ENCODE results near the gene CDKN1C.
A peak's percentile ranks its signal among the peaks of the same experiment; 100 is the strongest.

The CDKN1C gene

DNA sequence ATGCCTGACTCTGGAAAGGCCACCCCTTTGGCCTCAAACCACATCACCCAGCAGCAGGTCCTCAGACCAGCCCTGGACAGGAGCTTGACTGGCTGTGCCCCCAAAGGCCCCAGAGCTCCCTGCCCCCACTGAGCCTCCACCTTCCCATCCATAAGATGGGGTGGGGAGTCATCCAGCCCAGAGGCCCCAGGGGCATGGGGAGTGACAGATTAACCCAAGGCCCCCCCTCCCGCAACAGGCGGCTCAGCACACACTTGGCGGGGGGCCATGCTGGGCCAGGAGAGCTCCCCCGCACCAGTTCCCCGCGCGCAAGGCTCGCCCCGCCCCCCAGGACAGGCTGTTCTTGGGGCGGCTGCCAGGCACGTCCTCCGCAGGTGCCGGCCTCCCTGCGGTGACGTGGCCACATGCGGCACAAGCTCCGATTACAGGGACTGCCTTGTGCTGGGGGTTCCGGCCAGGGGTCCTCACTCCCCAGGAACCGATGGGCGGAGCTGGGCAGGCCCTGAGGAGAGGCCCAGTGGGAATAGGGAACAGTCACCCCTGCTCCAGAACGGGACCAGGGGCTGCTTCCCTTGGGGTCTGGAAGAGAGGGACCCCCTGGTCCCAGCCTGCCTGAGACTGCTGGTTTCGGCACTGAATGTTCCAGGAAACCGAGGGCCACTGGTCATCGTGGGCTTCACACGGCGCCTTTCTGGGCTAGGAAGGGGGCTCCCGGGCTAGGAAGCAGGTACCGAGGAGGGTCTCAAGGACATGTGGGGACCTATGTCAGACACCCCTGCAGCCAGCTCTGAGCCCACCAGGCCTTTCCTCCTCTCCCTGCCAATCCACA, 5.1 kb upstream of the CDKN1C start:
- no peak for DNase-seq (ENCODE audit: low read depth in 2 of 2)

DNA sequence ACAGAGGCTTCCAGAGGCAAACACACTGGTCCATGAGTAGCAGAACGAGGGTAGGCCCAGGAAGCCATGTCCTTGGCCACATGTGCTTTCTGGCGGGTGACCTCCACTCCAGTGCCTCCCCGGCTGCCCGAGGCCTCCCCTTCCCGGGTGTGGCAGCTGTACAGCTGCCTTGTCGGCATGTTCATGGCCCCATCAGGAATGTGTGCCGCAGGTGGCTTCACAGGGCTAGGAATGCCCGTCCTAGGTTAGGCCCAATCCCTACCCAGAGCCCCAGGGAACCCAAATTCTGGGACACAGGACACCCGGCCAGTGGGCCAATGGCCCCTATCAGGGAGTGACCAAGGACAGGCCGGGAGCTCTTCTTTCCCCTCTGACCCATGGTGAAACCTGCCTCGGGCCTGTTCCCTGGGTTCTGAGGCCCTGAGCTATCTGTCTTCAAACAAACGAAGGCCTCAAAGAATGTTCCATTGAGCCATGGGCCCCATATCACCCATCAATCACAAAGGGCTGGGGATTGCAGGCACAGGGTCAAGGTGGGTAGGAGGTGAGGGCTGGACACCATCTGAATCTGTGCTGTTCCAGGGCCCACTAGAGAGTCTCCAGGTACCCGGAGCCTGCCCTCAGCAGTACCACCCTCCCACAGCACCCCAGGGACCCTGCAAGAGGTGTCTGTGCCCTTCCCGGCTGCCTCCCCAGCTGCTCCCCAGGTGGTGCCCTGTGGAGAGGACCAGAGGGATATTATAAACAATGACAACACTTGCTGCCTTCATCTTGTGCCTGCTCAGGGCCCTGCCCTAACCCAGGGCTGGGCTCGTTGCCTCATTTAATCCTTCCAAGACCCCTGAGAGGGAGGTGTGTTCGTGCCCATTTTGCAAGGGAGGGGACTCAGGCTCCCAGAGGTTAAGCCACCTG, 4.0 kb upstream of the CDKN1C start:
- no peak for DNase-seq (ENCODE audit: low read depth in 2 of 2)

DNA sequence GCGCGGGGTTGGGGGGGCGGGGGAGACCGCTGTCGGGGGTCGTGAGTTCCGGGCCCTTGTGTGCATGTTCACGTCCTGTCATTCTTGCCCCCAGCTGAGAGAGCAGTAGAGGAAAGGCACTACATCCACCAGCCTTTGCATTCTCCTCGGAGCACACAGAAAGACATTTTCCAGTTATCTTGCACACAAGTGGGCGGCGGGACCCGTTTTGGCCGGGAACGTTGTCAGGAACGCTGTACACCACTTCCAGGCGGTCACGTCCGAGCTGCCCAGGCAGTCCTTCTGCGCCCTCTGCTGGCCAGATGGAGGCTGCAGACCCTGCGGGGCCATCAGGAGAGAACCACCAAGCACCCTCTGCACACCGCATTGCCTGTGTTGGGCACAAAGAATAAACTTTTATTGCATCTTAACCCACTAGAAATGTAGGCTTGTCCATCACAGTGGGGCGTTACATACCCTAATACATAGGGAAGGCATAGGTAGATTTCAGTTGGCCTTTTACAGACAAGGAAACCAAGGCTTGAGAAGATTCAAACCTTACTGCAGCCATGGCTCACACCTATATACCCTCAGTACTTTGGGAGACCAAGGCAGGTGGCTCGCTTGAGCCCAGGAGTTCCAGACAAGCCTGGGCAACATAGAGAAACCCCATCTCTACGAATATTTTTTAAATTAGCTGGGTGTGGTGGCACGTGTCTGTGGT, 2.8 kb upstream of the CDKN1C start:
- DNase-seq (ENCODE audit: low read depth in 2 of 2) = peak; percentile 71 to 76

DNA sequence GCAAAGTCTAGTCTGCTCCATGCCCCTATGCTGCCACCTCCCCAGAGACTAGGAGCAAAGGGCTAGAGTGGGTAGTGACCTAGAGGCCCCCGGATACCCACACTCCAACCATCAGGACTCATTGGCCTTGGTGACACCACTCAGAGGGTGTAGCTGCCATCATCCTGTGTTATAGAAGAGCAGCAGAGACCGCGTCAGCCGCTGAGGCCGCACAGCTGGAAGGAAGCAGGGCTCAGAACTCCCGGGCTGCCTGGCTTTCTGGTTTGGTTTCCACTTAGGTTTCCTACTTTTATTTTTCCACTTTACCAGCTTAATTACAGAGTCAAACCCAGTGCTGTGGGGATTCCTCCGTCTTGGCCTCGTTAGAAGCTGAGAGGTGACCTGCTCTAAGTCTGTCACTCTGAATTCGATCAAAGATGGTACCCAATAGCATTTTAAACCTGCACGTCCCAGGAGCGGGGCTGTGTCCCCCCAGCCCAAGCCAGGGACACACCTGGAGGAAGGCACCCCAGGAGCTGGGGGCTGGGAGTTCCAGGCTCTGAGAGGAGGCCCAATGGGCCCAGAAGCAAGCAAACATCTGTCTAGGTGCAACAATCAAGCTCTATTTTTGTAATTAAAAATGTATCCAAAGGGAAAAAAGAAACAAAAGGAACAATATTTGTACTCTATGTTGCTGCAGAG, 2.1 kb upstream of the CDKN1C start:
- no peak for DNase-seq (ENCODE audit: low read depth in 2 of 2)

DNA sequence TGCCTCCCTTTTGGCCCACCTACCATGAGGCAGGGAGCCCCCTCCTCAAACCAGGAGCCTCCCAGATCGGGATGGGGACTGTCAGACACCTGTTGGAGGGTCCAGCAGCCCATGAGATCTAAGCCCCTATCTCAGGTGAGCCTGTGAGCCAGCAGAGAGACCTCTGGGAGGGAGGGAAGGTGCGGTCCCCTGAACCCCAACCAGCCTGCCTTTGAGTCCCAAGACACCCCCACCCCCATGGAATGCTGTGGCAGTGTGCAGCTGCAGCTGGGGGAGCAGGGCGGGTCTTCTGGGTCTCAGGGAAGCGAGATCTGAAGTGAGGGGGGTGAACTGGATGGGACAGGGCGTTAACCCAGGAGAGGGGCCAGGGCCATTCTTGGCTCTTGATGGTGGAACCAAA, 1.4 kb upstream of the CDKN1C start:
- DNase-seq (ENCODE audit: low read depth in 2 of 2) = no peak

DNA sequence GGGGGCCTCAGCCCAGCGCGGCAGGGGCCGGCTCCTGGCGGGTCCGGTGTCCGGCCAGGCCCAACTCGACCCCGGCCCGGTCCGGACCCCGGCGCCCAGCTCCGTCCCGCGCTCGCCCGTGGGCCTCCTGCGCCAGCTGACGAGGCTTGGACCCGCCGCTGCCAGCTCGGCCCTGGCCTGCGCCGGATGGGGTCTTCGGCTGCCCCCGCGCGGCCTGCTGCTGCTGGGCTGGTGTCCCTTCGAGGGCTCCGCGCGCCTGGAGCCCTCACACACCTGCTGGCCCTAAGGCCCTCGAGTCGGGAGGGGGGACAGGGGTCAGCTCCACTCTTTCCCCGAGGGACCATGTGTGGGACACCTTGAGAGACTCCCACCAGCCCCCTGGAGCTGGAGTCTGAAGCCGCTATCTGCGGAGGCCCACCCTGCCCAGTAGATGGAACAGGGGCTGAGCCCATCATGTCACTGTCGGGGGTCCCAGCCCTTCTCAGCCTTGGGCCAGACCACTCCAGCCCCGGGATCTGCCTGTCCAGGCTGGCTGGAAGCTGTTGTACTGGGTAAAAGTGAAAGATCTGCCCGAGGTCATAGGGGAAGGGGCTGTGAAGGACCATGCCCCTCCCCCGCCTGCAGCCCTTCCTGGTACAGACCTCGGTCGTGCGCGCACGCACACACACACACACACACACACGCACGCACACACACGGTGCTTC, 768 bp upstream of the CDKN1C start:
- no peak for DNase-seq (ENCODE audit: low read depth in 2 of 2)

DNA sequence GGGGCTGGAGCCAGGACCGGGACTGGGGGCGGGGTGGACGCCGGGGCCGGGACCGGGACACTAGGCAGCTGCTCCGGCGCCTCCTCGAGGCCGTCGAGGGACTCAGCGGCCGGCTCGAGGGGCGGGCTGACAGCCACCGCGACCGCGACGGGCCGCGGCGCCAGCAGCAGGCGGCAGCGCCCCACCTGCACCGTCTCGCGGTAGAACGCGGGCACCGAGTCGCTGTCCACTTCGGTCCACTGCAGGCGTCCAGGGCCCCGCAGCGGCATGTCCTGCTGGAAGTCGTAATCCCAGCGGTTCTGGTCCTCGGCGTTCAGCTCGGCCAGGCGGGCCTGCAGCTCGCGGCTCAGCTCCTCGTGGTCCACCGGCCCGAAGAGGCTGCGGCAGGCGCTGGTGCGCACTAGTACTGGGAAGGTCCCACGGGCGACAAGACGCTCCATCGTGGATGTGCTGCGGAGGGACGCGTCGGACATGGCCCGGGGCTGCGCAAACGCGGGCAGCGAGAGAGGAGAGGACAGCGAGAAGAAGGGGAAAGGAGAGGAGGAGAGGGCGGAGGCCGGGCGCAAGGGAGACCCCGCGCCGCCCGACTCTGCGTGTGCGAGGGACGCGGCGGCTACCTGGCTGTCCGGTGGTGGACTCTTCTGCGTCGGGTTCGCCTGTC, 428 bp downstream of the CDKN1C start:
- DNase-seq (ENCODE audit: low read depth in 2 of 2) = peak in 1 of 2 donors; percentile 18

DNA sequence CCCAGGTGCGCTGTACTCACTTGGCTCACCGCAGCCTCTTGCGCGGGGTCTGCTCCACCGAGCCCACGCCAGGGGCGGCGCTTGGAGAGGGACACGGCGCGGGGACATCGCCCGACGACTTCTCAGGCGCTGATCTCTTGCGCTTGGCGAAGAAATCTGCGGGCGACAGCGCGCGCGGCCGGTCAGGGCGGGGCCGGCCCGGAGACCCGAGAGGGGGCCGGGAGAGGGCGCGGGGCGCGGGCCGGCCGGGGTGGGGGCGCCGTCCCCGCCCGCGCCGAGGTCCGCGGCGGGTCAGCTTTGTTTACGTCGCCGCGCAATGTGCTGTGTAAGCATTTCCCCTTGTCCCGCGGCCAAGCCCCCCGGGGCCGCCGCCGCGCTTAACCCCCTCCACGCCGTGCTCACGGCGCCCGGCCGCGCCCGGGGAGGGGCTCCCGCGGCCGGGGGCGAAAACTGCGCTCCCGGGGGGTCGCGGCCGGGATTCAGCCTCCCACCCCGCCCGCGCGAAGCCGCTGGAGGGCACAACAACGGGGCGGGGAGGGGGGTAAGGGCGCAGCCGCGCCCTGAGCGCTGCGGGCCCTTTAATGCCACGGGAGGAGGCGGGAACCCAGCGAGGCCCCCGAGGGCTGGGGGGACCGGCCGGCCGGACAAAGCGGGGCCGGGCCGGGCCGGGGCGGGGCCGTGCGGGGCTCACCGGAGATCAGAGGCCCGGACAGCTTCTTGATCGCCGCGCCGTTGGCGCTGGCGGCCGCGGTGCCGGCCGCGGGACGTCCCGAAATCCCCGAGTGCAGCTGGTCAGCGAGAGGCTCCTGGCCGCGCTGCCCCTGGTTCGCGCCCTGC, 1.4 kb downstream of the CDKN1C start:
- DNase-seq (ENCODE audit: low read depth in 2 of 2) = no peak

DNA sequence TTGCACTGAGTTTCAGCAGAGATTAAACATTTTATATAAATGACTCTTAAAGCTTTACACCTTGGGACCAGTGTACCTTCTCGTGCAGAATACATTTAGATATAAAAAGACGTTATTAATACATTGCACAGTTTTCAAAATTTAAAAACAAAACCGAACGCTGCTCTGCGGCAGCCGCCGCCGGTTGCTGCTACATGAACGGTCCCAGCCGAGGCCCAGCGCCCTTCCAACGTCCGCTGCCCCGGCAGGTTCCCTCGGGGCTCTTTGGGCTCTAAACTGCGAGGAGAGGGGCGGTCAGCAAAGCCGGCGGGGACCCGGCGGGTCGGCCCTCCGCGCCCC, 2.0 kb downstream of the CDKN1C start:
- DNase-seq (ENCODE audit: low read depth in 2 of 2) = no peak

DNA sequence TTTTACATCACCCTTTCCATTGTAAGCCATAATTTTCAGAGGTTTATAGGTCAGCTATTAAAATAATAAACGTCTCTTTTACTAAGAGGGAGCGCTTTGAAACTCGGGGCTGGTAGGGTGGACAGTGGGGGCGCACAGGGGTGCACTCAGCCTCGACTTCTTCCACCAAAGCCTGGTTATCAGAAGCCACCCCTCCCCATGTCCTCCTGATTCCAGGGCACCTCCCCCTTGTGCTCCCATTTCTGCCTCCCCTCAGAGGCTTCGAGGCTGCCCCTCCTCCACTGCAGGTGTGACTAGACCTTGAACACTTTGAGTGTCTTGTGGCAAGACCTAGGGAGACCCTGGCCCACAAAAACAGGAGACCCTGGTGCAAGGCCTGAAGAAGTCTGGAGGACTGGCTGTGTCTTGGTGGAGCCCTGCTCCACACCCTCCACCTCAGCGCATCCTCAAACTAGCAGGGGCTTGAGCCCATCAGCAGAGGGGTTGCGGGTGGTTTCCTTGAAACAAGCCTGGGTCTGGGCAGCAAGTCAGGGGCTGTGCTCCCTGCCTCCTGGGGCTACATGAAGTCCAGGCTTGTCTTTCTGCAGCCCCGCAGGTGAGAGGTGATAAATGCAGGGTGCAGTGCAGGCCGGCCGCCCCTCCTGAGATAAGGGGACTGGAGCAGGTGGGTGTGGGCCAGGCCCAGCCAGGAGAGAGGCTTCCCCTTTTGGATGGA, 3.0 kb downstream of the CDKN1C start:
- DNase-seq (ENCODE audit: low read depth in 2 of 2) = no peak

DNA sequence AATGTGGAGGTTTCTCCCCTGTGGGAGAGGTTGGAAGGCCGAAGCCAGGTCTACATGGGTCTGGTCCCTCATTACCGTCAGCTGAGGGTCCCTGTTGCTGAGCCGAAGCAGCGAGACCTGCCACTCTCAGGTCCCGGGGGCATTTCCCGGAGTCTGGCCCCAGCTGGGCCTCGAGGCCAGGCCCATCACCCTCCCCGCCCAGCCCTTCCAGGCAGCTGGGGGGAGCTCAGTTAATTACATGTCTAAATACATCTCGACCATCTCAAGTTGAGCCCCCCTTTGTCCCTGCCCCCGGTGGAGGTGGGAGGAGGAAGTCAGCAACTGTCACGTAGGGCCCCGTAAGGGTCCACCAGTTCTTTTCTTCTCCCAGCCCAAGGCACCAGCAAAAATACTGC, 3.6 kb downstream of the CDKN1C start:
- no peak for DNase-seq (ENCODE audit: low read depth in 2 of 2)

DNA sequence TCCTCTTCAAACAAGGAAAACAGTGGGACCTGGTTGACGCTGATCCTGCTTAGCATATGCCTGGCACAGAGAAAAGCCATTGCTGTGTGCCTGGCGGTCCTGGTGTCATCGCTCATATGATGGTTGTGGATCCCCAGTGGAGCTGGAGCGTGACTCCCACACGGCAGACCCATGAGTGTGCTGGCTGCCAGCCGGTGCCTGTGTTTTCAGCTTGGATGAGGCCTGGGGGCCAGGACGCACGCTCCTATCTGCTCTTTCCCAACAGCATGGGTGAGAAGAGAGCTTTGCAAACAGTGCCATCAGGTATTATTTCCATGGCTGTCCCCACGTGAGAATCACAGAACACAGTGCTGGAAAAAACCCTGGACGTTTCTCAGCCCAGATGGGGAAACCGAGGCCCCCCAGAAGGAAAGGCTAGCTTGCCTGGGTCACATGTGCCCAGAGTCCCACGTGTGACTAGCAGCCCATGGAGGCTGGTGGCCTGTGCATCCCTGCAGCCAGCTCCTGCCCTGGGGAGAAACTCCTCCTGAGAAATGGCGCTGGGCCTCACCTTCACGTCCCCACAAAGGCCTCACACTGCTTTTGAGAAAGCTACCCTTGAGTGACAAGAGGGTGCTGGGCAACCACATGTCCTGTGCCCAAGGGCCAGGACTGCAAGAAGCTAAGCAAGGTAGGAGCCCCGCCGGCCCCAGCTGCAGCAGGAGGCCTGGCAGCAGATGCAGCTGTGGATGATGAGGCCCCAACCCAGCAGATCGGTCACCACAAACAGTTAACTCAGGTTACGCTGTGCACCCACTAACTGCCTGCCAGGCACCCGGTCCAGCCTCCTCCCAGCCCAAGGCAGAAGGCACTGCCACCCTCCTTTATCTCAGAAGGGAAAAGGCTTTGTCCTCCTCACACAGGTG, 4.2 kb downstream of the CDKN1C start:
- DNase-seq (ENCODE audit: low read depth in 2 of 2) = no peak

DNA sequence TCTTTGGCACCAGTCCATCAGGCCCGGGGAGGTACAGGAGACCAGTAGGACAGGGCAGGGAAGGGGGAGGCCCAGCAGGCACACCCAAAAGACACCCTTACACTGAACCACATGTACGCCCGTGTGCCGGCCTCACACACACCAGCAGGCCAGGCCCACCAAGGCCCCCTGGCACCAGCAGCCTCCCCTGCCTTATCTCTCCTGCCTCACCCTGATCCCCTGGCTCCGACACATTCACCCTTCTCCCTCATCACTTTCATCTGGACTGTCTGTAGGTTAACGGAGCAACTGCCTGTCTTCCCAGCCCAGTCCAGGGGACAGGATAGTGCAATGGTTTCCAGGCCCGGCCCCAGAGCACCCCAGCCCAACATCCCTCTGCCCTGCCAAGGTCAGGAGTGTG, 4.9 kb downstream of the CDKN1C start:
- DNase-seq (ENCODE audit: low read depth in 2 of 2) = no peak

DNA sequence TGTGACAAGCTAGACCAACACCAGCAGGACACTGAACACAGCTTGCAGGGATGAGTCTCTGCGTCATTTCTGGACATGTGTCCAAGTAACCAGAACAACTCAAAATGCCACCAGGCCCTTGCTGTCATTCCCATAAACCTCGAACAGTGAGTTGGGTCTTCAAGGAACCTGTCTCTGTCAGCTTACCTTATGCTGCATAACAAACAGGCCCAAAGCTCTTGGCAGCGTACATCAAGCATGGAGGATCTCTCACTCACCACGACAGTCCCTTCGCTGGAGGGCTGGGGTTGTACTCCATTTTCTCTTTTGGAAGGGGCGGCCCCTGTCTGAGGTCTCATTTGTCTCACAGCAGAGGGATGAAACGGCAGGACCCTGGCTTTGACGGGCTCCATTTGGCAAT, 6.8 kb downstream of the CDKN1C start:
- DNase-seq (ENCODE audit: low read depth in 2 of 2) = no peak

DNA sequence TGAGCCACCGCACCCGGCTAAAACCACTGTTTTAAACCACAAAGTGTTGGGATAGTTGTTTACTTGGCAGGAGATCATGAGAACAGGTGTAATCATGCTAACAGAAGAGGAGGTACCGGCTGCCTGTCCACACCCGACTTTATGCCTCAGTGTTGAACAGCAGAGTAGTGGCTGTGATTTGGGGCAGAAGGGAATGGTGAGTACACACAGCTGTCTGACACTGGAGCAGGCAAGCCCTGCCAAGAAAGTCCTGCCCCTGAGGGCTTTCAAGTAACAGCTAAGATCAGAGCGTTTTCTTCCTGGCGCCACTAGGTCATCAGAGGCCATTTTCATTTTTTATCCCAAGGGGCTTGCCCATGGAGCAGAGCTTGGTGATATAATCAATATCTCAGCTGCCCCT, 8.1 kb downstream of the CDKN1C start:
- no peak for DNase-seq (ENCODE audit: low read depth in 2 of 2)

DNA sequence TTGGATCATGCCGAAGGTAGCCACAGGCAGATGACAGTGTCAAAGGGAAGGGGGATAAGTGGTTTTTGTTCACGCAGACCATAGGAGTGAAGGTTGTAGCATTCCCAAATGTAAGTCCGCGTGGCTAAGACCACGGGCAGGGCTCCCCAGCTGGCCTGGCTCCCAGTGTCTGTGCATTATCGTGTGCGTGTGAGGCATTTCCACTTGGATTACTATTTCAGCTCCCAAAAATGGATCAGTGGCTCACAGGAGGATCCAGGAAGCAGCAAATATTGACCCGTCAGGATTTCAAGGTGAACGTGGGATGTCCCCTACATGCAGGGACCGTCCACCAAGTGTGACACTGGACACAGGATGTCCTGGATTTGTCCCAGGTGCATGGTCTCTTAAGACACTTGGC, 10.6 kb downstream of the CDKN1C start:
- DNase-seq (ENCODE audit: low read depth in 2 of 2) = no peak

DNA sequence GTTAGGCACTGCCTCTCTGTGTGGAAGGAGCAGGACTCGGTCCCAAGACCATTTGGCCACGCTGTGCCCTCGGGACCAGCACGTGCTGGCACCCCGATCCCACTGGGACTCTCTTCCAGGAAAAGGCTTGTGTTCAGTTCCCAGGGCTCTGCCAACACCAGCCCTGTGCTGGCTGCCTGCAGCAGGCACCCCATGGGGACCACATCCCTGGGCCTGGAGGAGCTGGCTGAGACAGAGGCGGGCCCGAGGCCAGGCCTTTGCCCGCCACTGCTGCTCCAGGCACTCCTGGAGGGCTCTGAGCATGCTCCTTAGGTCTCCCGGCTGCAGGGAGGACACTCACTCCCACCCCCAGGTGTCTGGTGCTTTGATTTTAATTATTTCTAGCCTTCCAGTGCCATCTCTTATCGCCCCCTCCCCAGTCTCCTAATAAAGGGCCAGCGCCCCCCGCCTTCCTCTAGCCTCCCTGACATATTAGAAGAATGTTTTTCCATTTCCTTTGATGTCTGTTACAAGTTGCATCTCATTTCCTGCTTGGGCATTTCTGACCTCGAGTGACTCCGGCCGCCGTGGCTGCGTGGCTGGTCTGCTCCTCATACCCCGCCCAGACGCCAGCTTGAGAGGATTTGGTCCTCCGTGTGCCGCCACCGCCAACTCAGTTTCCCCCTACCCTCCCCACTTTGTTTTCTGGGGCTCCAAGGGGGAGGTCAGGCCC, 14.4 kb downstream of the CDKN1C start:
- no peak for DNase-seq (ENCODE audit: low read depth in 2 of 2)
